HG03558 (cell line): ENCODE measurements around the gene TRPM3.
"Not testable (repeated sequence)": the region's sequence is repeated elsewhere in the genome, so short reads cannot be mapped to it uniquely, and the experiment has no call there.

Experiments used
- ATAC-seq: cut with Tn5 transposase; IDR thresholded peaks from one replicate; pipeline ENCODE4 v1.9.1; 2021; ENCODE audit warnings: moderate number of reproducible peaks; ENCODE audit not compliant: unreplicated experiment; ENCODE audit errors: extremely low read depth

Gene TRPM3

DNA sequence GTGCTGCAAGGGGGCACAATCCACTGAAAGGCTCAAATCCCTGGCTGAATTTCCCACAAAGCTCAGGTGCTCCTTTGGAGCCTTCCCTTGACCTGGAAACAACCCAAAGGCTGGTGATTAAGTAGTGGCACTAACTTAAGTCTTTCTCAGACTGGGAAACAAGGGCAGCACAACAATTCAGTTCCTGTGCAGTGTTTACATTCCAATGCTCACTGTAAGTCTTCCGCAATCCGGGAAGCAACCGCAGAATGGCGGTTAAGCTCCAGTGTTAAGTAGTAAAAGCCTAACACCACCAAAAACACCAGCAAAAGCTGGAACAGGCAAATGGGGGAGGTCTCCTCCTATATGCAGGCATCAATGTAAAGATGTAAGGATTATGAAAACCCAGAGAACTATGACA lies 117.2 kb downstream of the TRPM3 start:
- ATAC-seq, result no peak

DNA sequence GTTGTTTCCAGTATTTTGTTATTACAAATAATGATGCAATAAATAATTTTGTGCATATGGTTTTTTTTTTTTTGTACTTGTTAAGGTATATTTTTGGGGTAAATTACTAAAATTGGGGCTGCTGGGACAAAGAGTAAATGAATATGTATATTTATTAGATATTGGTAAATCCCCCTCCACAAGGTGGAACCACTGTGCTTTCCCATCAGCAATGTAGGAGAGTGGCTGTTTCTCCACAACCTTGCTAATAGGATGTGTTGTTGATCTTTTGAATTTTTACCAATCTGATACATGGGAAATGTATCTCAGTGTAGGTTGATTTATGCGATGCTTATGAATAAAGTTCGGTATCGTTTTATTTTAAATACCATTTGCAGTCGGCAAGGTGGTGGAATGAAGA lies 118.1 kb downstream of the TRPM3 start:
- ATAC-seq, result no peak

DNA sequence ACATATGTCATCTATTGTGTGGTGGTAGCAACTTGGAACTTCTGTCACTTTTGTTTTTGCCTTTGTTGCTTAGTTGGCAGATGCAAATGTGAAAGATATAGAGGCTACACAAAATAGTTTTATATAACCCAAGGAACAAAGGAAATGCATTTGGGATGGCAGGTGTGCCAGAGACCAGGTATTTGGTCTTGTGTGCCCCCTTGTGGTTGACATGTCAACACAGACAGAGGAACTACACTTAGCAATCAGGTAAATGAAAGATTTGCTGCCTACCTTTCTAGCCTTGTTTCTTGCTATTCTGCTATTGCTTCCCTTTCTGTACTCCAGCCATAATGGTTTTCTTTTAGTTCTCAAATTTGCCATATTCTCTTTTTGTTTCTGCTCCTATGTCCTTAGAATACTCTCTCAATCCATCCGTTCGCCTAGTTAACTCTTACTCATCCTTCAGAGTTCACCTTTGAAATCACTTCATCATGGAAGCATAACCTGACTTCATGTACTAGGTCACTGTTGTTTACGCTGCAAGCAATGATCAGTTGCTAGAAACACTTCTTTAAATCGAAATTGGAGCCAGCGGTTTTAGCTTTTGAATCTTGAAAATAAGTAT lies 119.5 kb downstream of the TRPM3 start:
- no peak for ATAC-seq

DNA sequence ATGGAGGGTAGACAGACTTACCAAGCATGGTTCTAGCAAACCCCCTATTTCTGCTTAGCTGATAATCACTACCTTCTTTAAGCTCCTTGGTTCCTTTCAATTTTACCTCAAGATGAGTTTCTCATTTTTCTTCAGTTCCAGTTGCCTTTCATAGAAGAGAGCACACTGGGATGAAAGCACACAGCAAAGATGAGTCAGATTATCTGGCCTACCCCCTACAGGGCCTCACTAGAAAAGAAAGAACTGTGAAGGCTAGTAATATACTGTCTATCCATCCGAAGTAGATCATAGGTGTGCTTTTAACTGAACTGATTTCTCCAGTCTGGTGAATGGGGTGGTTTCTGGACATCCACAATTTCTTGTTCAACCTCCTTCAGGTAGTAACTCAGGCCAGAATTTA lies 122.5 kb downstream of the TRPM3 start:
- no peak for ATAC-seq

DNA sequence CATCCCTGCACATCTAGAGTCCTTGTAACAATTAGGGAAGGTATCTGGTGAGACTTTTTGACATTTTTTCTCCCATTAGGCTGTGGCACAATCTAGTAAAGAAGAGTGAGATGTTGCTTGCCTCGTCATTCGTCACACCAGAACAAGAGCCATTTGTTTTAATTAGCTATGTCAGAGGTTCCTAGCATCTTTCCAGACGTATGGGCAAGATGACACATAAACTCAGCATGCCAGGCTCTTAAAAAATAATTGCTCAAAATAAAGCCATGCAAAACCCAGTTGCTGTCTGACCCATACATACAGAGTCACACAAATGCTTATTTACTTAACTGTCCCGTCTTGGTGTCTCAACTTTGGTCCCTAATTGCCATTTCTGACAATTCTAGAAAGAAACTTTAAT lies 125.9 kb downstream of the TRPM3 start:
- no peak for ATAC-seq

DNA sequence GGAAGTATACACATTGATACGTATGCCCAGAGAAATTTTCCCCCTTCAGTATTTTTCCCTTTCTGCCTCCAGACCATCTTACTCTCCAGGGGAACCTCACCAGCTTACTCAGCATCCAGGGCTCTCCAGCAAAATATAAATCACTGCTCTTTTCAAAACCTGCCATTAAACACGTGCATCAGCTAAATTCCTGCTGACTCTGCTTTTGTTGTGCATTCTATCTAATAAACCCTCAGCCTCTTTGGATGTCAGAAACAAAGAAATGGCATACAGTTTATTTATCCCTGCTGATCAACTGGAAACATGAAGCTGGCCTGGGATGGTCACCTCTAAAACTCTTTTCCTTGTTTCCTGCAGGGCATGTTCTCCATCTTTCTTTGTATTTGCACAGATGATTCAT lies 126.8 kb downstream of the TRPM3 start:
- ATAC-seq, result no peak

DNA sequence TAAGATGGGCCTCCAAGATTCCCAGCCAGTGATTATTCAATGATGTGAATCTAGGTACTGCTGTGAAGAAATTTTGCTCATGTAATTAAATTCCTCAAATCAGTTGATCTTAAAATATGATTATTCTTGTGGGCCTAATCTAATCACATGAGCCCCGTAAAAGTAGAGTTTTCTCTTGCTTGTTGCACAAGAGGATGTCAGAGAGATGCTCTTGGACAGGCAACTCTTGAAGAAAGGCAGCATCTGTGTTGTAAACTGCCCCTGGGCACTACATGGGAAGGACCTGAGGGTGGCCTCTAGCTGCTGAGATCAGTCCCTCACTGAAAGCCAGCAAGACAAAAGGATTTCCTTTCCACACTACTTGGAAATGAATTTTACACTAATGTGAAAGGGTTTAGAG lies 132.9 kb downstream of the TRPM3 start:
- no peak for ATAC-seq

DNA sequence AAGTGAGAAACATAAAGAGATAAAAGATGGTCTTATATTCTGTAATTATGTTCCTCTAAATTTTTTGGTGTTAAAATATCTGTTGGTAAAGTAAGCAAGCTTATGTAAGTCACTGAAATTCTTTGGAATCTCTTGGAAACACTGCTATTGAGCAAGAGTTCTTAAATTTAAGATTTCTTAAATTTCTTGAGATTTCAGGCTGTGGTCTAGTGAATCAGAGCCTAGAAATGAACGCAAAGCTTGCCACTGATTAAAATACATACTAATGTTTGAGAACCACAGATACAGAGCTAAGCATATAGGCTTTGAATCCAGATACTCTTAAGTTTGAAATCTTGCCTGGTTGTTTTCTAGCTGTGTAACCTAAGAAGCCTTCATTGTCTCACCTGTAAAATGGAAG lies 133.4 kb downstream of the TRPM3 start:
- ATAC-seq, result no peak

DNA sequence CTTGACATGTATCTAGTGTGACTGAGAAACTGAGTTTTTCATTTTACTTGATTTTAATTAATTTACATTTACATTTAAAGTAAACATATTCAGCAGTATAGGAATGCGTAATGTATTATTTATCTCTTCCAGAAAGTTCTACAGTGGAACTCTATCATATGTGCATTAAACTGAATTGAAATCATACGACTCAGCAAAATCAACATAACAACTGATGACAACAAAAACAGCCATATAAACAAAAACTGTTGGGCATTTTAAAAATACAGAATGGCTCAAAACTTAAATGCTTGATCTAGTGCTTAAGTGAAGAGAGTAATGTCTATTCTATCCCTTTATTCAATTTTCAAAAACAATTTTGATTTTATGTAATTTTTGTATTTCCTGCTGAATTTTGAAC lies 134.4 kb downstream of the TRPM3 start:
- ATAC-seq, result no peak

DNA sequence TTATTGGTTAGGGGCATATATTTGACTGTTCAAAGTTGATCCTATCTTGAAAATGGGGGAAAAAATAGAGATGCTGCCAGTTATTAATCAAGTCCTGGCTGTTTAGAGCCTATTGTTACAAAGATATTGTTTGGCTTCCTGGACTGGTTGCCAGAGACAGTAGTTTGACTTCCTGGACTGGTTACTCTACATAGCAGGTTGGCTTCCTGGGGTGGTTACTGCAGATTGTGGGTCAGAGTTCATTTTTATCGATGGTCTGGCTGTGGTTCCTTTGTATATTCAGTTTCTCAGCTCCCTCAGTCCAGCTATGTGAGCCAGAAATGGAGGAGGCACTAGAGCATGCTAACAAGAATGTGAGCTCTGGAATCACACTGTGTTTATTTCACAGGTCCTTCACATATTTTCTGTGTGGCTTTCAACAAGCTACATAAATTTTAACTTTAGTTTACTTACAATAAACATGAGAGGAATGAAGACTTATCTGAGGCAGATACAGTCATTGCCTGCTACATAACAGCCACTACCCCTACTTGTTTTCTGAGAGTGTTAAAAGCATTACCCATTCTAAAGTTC lies 137.6 kb downstream of the TRPM3 start:
- ATAC-seq, result no peak

DNA sequence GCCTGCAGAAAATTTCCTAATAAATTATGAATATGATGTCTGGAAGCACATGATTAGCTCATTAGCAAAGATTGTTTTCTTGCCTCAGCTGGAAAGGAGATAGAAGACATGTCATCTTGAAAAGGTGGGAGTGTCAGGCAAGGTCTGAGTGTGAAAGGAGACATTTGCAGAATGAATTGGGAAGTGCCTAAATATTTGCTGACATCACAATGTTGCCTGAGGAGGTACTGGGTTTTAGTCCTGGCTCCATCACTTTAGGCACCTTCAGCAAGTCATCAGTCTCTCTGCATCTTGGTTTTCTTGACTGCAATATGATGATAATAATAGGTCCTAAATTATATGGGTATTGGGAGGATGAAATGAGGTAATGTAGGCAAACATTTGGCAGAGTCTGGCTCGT lies 140.1 kb downstream of the TRPM3 start:
- ATAC-seq, result no peak

DNA sequence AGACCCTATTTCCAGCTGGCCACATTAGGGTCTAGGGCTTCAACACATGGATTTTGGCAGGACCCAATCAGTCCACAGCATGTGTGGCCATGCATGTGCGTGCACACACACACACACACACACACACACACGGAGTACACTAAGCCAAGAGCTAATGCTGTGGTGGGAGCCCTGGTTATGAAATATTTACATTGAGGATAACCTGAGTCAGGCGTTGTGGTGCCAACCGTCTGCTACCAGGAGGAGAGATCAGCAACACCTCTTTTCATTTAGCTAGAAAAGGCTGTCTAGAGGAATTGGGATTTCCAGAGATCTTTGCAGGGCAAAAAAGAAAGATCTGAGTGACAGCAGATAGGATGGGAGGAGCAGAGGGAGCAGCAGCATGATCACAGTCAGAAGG lies 141.5 kb downstream of the TRPM3 start:
- ATAC-seq, result no peak

DNA sequence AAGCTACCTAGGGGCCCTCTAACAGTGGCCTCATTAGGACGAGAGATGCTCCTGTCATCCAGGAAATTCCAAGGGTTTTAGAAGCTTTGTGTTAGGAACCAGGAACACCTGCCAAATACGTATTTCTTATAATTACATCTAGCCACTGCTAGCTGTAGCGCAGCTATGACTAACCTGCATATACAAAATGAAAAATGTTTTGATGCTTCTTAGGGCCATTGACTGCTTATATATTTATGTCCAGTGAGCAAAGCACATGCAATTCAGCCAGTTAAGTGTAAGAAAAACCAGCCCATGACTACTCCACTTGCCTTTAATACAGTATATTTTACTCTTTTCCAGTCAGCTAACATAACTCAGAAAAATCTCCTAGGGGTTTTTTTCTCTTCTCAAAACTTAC lies 143.3 kb downstream of the TRPM3 start:
- no peak for ATAC-seq

DNA sequence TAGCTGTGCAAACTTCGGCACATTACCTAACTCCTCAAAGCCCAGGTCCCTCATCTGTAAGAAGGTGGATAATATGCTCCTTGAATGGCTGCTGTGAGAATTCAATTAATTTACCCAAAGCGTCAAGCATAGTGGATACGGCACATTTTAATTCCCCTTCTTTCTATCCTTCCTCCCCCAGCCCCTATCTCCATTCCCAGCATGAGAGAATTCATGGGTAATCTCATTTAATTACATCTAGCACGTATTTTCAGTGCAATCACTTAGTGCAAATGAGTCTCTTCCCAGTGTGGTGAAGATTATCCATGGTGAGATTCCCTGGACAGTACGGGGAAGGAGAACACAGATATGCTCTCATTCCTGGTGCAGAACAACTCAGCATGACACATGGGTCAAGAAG lies 145.6 kb downstream of the TRPM3 start:
- no peak for ATAC-seq

DNA sequence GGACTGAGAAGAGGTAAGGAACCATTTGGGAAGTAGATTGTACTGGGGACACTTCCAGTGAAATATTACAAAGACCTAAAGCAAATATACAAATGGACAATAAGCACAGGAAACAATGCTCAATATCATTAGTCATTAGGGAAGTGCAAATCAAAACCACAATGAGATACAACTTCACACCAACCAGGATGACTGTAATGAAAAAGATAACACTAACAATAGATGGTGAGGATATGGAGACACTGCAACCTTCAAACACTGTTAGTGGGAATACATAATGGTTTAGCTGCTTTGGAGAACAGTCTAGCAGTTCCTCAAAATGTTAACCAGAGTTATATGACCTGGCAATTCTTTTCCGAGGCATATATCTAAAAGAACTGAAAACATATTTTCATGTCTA lies 149.7 kb downstream of the TRPM3 start:
- ATAC-seq, result no peak

DNA sequence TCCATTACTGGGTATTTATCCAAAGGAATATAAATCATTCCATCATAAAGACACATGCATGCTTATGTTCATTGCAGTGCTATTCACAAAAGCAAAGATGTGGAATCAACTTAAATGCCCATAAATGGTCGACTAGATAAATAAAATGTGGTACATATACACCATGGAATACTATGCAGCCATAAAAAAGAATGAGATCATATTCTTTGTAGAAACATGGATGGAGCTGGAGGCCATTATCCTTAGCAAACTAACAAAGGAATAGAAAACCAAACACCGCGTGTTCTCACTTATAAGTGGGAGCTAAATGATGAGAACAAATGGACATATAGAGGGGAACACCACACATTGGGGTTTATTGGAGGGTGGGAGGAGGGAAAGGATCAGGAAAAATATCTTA lies 155.0 kb downstream of the TRPM3 start:
- ATAC-seq, result not testable (repeated sequence)

DNA sequence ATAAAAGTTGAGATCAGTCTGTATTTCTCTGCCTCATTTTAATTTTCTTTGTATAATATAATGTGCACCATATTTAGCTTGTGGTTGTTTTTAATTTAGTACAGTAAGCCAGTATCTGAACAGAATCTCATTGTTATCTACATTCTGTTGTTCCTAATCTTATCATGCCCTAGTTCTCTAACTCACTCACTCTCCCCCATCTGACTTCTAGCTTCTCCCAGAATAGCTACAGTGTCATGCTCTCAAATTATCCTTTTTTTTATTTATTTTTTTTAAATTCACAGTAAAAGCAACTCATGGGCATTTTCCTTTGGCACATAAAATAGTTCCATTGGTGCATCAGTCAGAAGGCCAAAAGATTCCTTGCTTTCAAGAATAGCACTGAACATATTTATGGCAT lies 156.6 kb downstream of the TRPM3 start:
- ATAC-seq, result no peak

DNA sequence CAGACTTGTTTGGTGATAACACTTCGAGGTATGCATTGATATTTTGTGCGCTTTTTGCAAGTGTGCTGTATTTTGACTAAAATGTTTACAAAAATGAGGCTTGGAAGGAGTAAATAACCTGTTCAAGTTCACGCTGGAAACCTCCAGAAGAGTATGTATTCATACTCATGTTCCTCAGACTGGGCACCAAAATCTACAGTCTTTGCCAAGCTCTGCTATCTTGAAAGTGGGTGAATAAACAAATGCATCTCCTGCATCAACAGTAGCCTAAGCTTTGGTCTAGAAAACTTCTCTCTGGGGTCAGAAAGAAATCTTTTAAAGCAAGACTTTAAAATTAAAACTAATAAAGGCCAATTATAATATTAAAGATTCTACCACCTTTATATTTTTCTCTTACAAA lies 157.9 kb downstream of the TRPM3 start:
- no peak for ATAC-seq

DNA sequence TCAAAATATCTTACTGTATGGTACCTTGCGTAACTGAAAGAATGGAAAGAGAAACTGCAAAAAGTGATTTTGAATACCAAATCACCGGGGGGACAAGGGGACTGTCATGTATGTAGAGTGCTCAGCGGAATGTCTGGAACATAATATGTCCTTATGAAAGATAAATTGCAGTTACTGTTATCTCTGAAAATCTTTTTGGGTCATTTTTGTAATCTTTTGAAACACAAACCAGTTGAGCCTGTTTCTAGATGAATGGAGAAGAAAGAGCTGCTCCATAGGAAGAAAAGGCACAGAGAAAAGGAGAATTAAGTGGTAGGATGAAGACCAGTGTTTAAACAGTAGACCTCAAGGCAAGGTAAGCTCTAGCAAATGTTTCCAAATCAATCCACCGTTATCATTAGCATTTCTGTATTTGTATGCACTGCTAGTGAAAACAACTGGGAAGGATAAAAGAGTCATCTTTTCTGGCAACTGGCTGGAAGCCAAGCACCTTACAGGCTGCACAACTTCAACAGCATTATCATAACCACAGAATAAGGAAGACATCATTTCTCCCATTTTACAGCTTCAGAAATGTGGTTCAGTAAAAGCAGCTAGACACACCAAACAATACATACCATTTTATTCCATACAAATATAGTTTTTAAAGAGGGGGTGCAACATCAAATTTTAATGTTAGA lies 158.5 kb downstream of the TRPM3 start:
- ATAC-seq, result no peak

DNA sequence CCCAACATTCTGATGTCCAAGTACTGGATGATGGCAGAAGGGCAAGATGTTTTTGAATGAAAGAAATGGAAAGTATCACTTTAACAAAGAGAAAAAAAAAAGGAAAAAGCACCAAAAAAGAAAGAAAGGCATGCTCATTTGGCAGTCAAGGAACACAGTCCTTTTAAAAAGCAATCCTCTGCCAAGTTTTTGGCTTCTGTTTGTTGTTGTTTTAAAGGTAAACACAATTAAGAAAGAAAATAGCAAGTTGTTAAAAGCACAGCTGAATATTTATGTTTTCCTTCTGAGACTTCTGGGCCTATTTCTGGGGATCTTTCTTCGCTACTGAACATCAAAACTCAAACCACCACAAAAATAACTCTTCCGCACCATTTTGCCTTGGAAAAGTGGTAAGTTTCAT lies 162.1 kb downstream of the TRPM3 start:
- ATAC-seq, result no peak

DNA sequence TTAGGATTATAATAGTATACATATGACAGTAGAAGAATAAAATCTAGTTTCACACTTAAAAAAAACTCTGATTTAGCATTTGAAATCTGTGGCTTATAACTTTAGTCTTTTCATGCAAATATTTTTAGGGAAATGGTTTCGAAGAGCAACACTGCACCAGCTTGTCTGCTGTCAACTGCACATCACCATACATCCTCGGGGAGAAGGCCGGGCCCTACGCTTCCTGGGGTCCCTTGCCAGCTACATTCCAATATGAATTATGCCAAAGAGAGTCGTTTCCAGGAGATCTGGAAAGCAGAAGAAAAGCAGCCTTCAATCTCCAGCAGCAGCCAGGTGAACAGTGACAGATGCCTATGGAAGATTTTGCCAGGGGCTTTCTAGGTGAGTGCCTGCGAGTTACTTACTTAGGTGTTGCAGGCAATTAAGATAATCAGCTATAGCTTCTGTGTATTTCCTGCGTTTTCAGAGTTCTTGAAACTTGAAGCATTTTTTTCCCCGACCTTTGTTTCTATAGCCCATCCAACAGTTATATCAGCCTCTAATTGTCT lies 166.8 kb downstream of the TRPM3 start:
- no peak for ATAC-seq

DNA sequence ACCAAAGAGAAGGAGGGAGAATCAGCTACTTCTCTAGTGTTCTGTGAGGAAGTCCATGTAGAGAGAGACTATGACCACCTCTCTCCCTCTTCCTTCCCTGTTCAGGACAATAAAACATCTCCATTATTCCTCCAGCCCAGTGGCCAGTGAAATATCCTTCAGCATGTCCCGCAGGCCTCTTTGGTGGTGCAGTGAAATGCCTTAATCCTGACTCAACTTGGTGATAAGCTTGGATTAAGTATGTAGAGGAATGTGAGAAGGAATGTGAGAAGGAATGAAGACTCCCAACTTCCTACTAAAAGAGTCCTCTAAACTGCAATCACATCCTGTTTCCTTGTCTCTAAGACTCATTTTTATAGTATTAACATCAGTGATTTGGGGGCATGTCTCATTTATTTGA lies 167.3 kb downstream of the TRPM3 start:
- ATAC-seq, result no peak
